Stimulated activated CD8-positive, alpha-beta memory T cell treated with anti-CD3 and anti-CD28 coated beads, Interleukin-12 subunit alpha, Interleukin-12 subunit beta, amount 100 ng/mL, for 1 hour (primary cell): Measurements from ENCODE around the gene RGL3.
"Not testable (repeated sequence)": the region's sequence is repeated elsewhere in the genome, so short reads cannot be mapped to it uniquely, and the experiment has no call there.

Source experiments
- DNase-seq: peaks from one replicate; pipeline ENCODE4 v3.0.0-alpha.2; 2020; ENCODE audit warnings: low read depth

The RGL3 gene

GRCh38 chr19:11450570-11451326, 31.6 kb upstream of the RGL3 start:
- DNase-seq, result no peak

- DNase-seq, result no peak
Observed at GRCh38 chr19:11448923-11449554, 29.9 kb upstream of the RGL3 start.

- no peak for DNase-seq
Observed at GRCh38 chr19:11448410-11448809, 29.3 kb upstream of the RGL3 start.

GRCh38 chr19:11447347-11448262, 28.5 kb upstream of the RGL3 start:
- no peak for DNase-seq

- DNase-seq, result peak; percentile 23
Observed at GRCh38 chr19:11446652-11447301, 27.7 kb upstream of the RGL3 start.

GRCh38 chr19:11446271-11446651, 27.1 kb upstream of the RGL3 start:
- DNase-seq, result no peak

GRCh38 chr19:11445141-11445540, 26.0 kb upstream of the RGL3 start:
- no peak for DNase-seq

- DNase-seq, result no peak
Observed at GRCh38 chr19:11444059-11444458, 24.9 kb upstream of the RGL3 start.

- no peak for DNase-seq
Observed at GRCh38 chr19:11437955-11438354, 18.8 kb upstream of the RGL3 start.

- no peak for DNase-seq
Observed at GRCh38 chr19:11435833-11436313, 16.8 kb upstream of the RGL3 start.

GRCh38 chr19:11435057-11435832, 16.1 kb upstream of the RGL3 start, which contains the start of the genes ODAD3 and PRKCSH:
ODAD3 (minus strand) TSS chr19:11435121; CDS start chr19:11435016, 105 bp downstream.
PRKCSH (plus strand) TSS chr19:11435635; CDS start chr19:11436118, 483 bp downstream.
- DNase-seq, result peak; percentile 97

GRCh38 chr19:11434703-11435056, 15.6 kb upstream of the RGL3 start:
- no peak for DNase-seq

GRCh38 chr19:11433526-11433925, 14.4 kb upstream of the RGL3 start:
- DNase-seq, result not testable (repeated sequence)

- no peak for DNase-seq
Observed at GRCh38 chr19:11426656-11427055, 7.5 kb upstream of the RGL3 start.

GRCh38 chr19:11425719-11426457, 6.8 kb upstream of the RGL3 start:
- DNase-seq, result no peak

- no peak for DNase-seq
Observed at GRCh38 chr19:11423791-11424181, 4.7 kb upstream of the RGL3 start.

GRCh38 chr19:11423164-11423790, 4.2 kb upstream of the RGL3 start:
- no peak for DNase-seq

GRCh38 chr19:11422163-11423065, 3.3 kb upstream of the RGL3 start:
- peak; percentile 31 for DNase-seq
